Measurements from ENCODE around the gene MMP28.

Gene MMP28

DNA sequence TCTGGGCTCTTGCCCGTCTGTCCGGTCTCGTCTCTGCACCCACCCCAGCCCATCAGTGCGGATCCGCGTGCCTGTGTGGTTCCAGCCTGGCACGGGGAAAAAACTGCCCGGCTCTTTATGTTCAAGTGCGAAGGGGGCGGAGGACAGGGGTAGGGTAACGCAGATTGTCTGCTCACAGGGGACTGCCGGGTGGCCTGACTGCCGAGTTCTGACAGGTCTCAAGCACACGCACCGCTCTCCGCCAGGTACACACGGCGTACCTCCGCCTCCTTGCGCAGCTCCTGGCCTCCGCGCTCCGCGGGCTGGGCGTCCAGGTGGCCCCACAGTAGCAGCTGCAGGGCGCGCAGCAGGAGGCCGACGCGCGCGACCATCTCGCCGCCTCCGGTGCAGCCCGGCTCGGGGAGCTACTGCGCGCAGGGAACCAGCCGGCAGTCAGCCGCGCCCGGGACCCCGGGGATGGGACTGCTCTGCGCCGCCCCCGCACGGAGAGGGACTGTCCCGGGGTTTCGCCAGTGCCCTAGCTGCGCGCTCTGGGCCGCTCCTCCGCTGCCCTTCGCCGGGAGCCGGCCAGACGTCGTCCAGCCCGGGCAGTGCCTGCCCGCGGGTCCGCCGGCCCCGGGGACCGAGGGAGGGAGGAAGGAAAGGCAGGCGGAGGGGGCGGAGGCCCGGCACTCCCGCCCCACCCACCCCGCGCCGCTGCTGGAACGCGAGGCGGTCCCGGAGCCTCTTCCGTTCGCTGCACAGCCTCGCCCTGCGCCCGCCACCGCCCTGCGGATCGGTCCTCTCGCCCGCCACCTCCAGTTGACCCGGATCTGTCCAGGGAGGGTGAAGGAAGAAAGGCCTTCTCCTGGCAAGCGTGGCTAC lies at the start of gene MMP28:
TSS of gene MMP28 (minus strand) at position 635 of the 864 bp plus-strand sequence. CDS start at position 371, 264 bp downstream.
- DNase-seq (ENCODE audit: low read depth) = no peak

DNA sequence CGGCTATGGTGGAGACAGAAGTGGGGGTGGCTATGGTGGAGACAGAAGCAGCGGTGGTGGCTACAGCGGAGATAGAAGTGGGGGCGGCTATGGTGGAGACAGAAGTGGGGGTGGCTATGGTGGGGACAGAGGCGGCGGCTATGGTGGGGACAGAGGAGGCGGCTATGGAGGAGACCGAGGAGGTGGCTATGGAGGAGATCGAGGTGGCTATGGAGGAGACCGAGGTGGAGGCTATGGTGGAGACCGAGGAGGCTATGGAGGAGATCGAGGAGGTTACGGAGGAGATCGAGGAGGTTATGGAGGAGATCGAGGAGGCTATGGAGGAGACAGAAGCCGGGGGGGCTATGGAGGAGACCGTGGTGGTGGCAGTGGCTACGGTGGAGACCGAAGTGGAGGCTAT lies 49.1 kb upstream of the MMP28 start:
- no peak for DNase-seq (ENCODE audit: low read depth)

GRCh38 chr17:35843698-35844097 lies 48.3 kb upstream of the MMP28 start:
- DNase-seq (ENCODE audit: low read depth) = no peak

GRCh38 chr17:35842239-35842638 lies 46.8 kb upstream of the MMP28 start:
- no peak for DNase-seq (ENCODE audit: low read depth)

DNA sequence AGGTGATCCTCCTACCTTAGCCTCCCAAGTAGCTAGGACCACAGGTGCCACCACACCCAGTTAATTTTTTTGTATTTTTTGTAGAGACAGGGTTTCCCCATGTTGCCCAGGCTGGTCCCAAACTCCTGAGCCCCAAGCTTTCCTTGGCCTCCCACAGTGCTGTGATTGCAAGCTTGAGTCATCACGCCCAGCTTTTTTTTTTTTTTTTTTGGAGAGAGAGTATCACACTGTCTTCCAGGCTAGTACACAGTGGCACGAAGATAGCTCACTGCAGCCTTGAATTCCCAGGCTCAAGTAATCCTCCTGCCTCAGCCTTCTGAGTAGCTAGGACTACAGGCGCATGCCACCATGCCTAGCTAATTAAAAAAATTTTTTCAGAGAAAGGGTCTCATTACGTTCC lies 46.1 kb upstream of the MMP28 start:
- DNase-seq (ENCODE audit: low read depth) = no peak

DNA sequence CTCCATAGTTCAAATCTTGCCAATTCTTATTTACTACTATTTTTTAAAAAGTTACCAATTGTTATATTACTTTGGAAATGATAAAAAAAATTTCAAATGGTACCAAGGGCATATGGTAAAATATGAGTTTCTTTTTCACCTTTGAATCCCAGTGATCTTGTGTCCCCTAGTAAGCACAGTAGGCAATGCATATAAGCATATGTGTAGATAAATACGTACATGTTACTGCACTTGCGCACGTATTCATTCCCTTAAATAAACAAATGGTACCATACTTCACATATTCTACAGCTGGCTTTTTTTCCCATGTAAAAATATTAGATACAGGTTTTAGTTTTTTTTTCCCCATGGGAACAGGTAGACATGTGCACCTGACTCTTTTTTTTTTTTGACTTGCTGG lies 45.7 kb upstream of the MMP28 start:
- DNase-seq (ENCODE audit: low read depth) = no peak

GRCh38 chr17:35825206-35825605 lies 29.8 kb upstream of the MMP28 start:
- DNase-seq (ENCODE audit: low read depth) = no peak

- no peak for DNase-seq (ENCODE audit: low read depth)
Observed at GRCh38 chr17:35821308-35821707, 25.9 kb upstream of the MMP28 start.

- DNase-seq (ENCODE audit: low read depth) = no peak
Observed at GRCh38 chr17:35819455-35819854, 24.0 kb upstream of the MMP28 start.

- DNase-seq (ENCODE audit: low read depth) = no peak
Observed at GRCh38 chr17:35817196-35817595, 21.8 kb upstream of the MMP28 start.

DNA sequence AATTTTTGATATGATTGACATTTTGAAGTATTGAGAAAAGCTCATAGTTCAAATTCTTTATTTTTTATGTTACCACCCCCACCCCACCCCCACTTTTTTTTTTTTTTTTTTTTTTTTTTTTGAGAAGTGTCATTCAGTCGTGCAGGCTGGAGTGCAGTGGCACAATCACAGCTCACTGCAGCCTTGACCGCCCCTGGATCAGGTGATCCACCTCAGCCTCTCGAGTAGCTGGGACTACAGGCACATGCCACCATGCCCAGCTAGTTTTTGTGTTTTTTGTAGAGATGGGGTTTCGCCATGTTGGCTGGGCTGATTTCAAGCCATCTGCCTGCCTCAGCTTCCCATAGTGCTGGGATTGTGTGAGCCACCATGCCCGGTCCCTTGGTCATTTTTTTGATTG lies 21.3 kb upstream of the MMP28 start:
- no peak for DNase-seq (ENCODE audit: low read depth)

GRCh38 chr17:35812456-35812855 lies 17.0 kb upstream of the MMP28 start:
- DNase-seq (ENCODE audit: low read depth) = no peak

DNA sequence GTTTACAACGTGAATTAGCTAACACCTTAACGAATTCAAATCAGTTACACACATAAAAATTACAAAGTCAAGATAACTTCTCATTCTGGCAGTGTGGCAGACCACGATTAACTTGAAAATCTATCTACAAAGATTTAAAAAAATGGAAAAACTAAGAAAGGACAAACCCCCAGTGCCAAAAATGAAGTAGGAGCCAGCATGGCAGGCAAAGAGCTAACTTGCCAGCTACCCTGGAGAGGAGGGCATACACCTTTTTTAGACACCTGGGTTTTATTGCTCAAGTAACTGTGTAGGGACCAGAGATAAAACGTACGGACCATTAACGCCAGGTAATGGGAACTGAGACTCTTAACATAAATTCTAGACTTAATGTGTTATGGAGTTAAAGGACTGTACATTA lies 16.3 kb upstream of the MMP28 start:
- no peak for DNase-seq (ENCODE audit: low read depth)

GRCh38 chr17:35809855-35810461 lies 14.5 kb upstream of the MMP28 start:
- no peak for DNase-seq (ENCODE audit: low read depth)

GRCh38 chr17:35808962-35809854 lies 13.8 kb upstream of the MMP28 start, which contains the start of gene TAF15:
Gene TAF15 (plus strand): TSS chr17:35809484. CDS start chr17:35809570, 86 bp downstream.
- DNase-seq (ENCODE audit: low read depth) = peak; percentile 88

DNA sequence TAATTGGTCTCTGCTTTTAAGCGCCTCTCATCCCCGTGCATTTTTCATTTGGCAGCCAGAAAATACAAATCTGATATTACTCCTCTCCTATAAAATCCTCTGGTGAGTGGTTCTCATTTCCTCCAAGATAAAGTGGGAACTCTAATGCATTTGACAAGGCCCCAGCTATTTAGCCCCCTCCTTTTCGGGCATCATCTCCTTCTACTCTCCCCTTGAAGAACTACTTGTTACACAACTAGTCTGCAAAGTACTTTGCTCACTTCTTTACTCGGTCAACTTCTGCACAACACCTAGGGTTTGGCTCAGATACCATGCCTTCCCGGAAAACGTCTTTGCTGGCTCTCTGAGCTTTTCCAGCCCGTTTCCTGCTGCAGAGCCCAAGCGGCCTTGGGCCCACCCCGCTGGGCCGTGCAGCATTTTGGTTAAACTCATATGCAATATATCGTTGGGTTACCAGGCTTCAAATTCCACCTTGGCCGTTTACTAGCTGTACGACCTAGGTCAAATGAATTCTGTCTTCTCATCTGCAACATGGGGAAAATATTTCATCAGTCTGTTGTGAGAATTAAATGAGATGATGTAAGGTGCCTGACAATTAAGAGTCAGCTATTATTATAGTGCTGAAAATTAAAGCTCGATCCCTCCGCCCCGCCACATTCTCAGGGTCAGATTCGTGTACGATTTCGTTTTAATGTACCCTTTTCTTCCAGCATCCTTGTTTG lies 13.0 kb upstream of the MMP28 start:
- DNase-seq (ENCODE audit: low read depth) = no peak

- no peak for DNase-seq (ENCODE audit: low read depth)
Observed at GRCh38 chr17:35807371-35808144, 12.1 kb upstream of the MMP28 start.

DNA sequence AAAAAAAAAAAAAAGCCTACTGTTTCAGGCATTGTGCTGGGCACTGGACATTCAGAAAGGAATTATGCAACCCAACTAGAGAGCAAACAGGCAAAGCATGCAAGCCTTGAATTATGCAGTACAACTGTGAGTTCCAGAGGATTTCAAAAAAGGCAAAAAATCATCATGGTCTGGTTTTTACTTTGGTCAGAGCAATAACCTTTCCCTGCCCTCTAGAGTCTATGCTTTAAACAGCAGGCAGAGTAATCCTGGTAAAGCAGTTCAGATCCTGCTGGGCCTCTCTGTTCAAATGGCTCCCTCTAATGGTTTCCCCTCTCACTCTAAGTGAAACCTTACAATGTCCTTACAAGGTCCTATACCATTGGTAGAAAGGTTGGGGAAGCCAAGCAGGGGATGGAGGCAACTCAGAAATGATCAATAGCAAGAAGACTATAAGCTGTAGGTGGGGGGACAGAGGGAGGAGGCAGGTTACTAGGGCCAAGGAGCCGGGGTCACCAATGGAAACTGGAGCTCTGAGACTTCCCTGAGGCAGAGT lies 9.3 kb upstream of the MMP28 start:
- DNase-seq (ENCODE audit: low read depth) = no peak

- DNase-seq (ENCODE audit: low read depth) = no peak
Observed at GRCh38 chr17:35801583-35802224, 6.3 kb upstream of the MMP28 start.

- no peak for DNase-seq (ENCODE audit: low read depth)
Observed at GRCh38 chr17:35799942-35800341, 4.5 kb upstream of the MMP28 start.

Data from stimulated activated CD8-positive, alpha-beta memory T cell treated with anti-CD3 and anti-CD28 coated beads, Interleukin-15, amount 100 ng/mL, for 1 hour (primary cell).